ENCODE measurements around the gene RPS15A.
"Not testable (repeated sequence)": the region's sequence is repeated elsewhere in the genome, so short reads cannot be mapped to it uniquely, and the experiment has no call there.

The RPS15A gene

GRCh38 chr16:18792836-18793433, 2.8 kb upstream of the RPS15A start:
- DNase-seq, result no peak

- DNase-seq, result no peak
Observed at GRCh38 chr16:18789515-18789849, 652 bp downstream of the RPS15A start.

- DNase-seq, result no peak
Observed at GRCh38 chr16:18788828-18789514, 1.2 kb downstream of the RPS15A start.

GRCh38 chr16:18784917-18785623, 5.1 kb downstream of the RPS15A start:
- DNase-seq, result no peak

- no peak for DNase-seq
Observed at GRCh38 chr16:18783430-18784341, 6.4 kb downstream of the RPS15A start.

GRCh38 chr16:18782697-18783429, 7.3 kb downstream of the RPS15A start:
- DNase-seq, result no peak

- not testable (repeated sequence) for DNase-seq
Observed at GRCh38 chr16:18781232-18781631, 8.9 kb downstream of the RPS15A start.

GRCh38 chr16:18780460-18781026, 9.6 kb downstream of the RPS15A start:
- DNase-seq, result not testable (repeated sequence)

GRCh38 chr16:18777664-18778063, 12.5 kb downstream of the RPS15A start:
- DNase-seq, result not testable (repeated sequence)

GRCh38 chr16:18776334-18776733, 13.8 kb downstream of the RPS15A start:
- DNase-seq, result not testable (repeated sequence)

- DNase-seq, result not testable (repeated sequence)
Observed at GRCh38 chr16:18774651-18775050, 15.5 kb downstream of the RPS15A start.

GRCh38 chr16:18772171-18772570, 18.0 kb downstream of the RPS15A start:
- DNase-seq, result not testable (repeated sequence)

GRCh38 chr16:18770336-18770962, 19.7 kb downstream of the RPS15A start:
- DNase-seq, result not testable (repeated sequence)

GRCh38 chr16:18767217-18767616, 22.9 kb downstream of the RPS15A start:
- not testable (repeated sequence) for DNase-seq

GRCh38 chr16:18762713-18763112, 27.4 kb downstream of the RPS15A start:
- not testable (repeated sequence) for DNase-seq

GRCh38 chr16:18759598-18760520, 30.3 kb downstream of the RPS15A start:
- peak; percentile 7 for DNase-seq

GRCh38 chr16:18757960-18758660, 32.0 kb downstream of the RPS15A start:
- not testable (repeated sequence) for DNase-seq

GRCh38 chr16:18756639-18757038, 33.5 kb downstream of the RPS15A start:
- not testable (repeated sequence) for DNase-seq

- DNase-seq, result not testable (repeated sequence)
Observed at GRCh38 chr16:18742870-18743269, 47.3 kb downstream of the RPS15A start.

- not testable (repeated sequence) for DNase-seq
Observed at GRCh38 chr16:18740027-18740426, 50.1 kb downstream of the RPS15A start.

Data from DMS79 (cell line).